Effector memory CD4-positive, alpha-beta T cell (primary cell): ENCODE data around the gene SPEF1.

Experiments
- DNase-seq, 3 donors: peaks; one replicate each; pipeline ENCODE4 v3.0.0-alpha.2; 2020
- H3K27ac ChIP-seq: 2 replicates; pipeline ENCODE4 v1.7.0; 2013; ENCODE audit warnings: mild to moderate bottlenecking, low read length, moderate library complexity; ENCODE audit not compliant: insufficient read depth, poor library complexity, severe bottlenecking
- H3K27me3 ChIP-seq: replicated peaks from 2 replicates; pipeline ENCODE4 v1.7.0; 2013; ENCODE audit warnings: mild to moderate bottlenecking, low read length; ENCODE audit not compliant: insufficient read depth, control insufficient read depth, poor library complexity, severe bottlenecking
- H3K36me3 ChIP-seq: 2 replicates; pipeline ENCODE4 v1.7.0; 2013; ENCODE audit warnings: mild to moderate bottlenecking, low read length, moderate library complexity; ENCODE audit not compliant: control insufficient read depth, insufficient read depth
- H3K4me1 ChIP-seq: 2 replicates; pipeline ENCODE4 v1.7.0; 2013; ENCODE audit warnings: low read length, mild to moderate bottlenecking; ENCODE audit not compliant: control insufficient read depth, insufficient read depth, poor library complexity, severe bottlenecking
- H3K4me3 ChIP-seq: 2 replicates; pipeline ENCODE4 v1.7.0; 2013; ENCODE audit warnings: low read length, low read depth, mild to moderate bottlenecking; ENCODE audit not compliant: insufficient read depth, poor library complexity, severe bottlenecking
- H3K9me3 ChIP-seq: 2 replicates; pipeline ENCODE4 v1.7.0; 2013; ENCODE audit warnings: mild to moderate bottlenecking, low read length, moderate library complexity; ENCODE audit not compliant: control insufficient read depth

Gene SPEF1

DNA sequence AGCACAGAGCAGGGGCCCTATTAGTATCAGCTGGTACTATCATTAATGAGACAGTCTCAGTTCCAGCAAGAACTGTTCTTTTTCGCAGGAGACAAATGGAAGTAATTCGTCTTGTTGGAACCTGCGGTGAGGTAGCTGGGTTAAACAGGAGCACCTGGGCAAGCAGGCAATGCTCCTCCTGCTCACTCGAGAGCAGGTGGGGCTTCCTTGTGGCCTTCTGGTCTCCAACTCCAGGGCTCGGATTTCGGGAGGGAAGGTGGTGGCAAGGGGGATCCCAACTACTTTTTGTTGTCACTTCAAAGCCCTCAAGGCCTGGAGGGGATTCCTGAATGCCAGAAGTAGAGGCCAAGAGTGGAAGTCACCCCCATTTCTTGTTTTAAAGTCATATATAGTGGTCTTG, 1.3 kb upstream of the SPEF1 start:
- Histone ChIP-seq H3K27ac (no peak overlapping the region), H3K4me1 (peaks cover 22% of the 10 kb centered on the region)

DNA sequence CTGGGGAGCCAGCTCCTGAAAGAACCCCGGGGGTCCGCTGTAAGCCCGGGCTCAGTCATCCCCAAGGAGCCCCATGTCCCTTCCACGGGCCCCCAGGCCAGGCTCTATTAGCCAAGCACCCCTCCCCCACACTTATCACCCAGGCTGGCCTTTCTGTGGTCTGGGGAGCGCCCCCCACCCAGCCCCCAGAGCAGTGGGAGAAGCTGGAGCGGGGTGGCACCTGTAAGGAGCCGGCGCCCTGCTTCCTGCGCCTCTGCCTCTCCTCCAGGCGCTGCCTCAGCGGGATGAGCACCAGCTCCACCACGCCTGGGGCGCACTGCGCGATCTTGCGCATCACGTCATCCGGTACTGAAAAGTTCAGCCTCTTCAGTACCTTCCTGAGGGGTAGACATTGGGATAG, 2.3 kb downstream of the SPEF1 start:
- no peaks in the 10 kb centered on the region for H3K36me3 ChIP-seq
- no peak overlapping the region for H3K4me3 ChIP-seq
- H3K27ac ChIP-seq, result no peak overlapping the region
- H3K27me3 ChIP-seq, result no peaks in the 10 kb centered on the region
- H3K4me1 ChIP-seq, result peaks cover 21% of the 10 kb centered on the region
- H3K9me3 ChIP-seq, result no peaks in the 10 kb centered on the region
- no peak for DNase-seq

More for the DNA sequence above, 1.3 kb upstream of the SPEF1 start:
- Histone ChIP-seq H3K27me3 (no peaks in the 10 kb centered on the region), H3K36me3 (no peaks in the 10 kb centered on the region), H3K4me3 (no peak overlapping the region), H3K9me3 (no peaks in the 10 kb centered on the region)
- DNase-seq, result no peak

DNA sequence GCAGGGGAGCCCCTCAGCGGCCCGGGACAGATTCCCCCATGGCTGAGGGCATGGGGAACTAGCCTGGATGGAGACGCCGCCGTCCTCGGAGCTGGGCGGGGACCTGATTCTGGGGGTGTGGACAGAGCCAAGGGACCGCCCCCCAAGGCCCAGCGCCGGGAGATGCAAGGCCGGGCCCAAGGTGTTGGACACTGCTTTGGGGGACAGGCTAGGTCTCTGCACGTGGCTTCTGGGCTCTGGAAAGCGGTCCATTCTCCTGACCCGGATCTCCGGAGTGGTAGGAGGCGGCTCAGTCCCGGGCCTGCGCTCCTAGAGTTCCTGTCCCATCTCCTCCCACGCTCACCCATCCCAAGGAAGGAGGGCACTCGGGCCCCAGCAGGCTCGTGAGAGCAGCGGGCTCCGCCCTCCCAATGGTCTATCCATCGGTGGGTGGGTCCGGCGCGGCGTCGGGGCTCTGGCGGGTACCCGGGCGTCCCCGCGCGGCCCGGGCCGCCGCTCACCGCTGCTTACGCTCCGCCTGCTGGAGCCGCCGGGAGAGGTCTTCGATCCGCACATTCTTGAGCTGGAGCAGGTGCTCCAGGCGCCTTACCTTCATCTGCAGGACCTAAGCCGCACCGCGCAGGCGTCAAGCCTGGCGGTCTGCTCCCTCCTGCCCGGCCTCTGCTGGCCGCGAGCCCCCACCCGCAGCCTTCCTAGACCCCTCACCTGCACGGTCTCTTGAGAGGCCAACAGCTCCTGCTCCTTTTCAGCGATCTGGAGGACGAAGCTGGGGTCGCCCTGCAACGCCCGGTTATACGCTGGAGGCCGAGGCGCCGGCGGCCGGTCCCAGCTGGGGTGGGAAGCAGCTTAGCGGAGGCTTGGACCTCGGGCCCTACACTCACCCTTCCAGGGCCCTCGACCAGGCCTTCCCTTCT, 3.3 kb downstream of the SPEF1 start:
- DNase-seq, result peak in 1 of 3 donors; percentile 36
- Histone ChIP-seq H3K4me1 (peaks cover 21% of the 10 kb centered on the region), H3K4me3 (peak overlapping the region; percentile 56), H3K27ac (no peak overlapping the region), H3K36me3 (no peaks in the 10 kb centered on the region), H3K27me3 (no peaks in the 10 kb centered on the region), H3K9me3 (no peaks in the 10 kb centered on the region)

DNA sequence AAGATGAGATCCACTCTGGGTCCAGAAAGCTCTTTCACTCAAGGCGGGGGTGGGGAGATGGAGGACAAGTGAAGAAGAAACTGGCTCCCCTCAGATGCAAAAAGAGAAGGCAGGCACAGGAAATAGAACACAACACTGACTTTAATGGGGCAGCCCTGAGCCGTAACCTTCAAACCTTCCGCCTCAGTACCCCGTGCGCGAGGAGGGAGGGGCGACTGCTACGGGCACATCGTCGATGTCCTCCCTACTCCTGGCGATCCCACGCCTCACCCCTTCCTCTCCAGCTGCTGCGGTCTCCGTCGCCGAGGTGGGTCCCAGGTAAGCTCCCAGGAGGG, 3.9 kb downstream of the SPEF1 start:
- no peaks in the 10 kb centered on the region for H3K9me3 ChIP-seq
- no peaks in the 10 kb centered on the region for H3K36me3 ChIP-seq
- H3K4me3 ChIP-seq, result peak overlapping the region; percentile 56
- no peaks in the 10 kb centered on the region for H3K27me3 ChIP-seq
- H3K27ac ChIP-seq, result no peak overlapping the region
- H3K4me1 ChIP-seq, result peaks cover 21% of the 10 kb centered on the region
- no peak for DNase-seq

DNA sequence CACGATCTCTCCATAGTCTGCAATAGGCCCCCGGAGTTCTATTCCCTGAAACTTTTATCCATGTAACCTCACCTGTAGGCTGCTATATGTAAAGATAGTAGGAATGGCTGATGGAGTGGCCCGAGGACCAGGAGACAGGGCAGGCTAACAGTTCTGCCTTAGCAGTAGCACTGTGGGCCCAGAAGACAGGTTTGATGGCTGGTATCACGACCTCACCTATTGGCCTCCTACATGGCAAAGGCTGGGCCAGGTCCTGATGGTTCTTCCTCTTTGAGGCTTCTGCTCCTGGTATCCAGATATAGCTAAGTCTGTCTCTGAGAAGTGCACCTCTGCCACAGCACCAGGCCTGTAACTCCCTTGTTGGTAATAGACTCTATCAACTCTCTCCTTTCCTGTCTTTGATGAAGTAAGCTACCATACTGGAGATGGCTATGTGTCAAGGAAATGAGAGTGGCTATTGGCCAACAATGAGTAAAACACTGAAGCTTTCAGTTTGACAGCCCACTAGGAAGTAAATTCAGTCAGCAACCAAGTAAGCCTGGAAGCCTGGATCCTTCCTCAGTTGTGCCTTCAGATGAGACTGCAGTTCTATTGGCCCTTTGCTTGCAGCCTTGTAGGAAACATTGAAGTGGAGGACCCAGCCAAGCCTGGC, 5.7 kb downstream of the SPEF1 start:
- Histone ChIP-seq H3K27me3 (no peaks in the 10 kb centered on the region), H3K36me3 (no peaks in the 10 kb centered on the region), H3K4me1 (peaks cover 19% of the 10 kb centered on the region), H3K9me3 (no peaks in the 10 kb centered on the region), H3K27ac (no peak overlapping the region), H3K4me3 (no peak overlapping the region)
- no peak for DNase-seq

DNA sequence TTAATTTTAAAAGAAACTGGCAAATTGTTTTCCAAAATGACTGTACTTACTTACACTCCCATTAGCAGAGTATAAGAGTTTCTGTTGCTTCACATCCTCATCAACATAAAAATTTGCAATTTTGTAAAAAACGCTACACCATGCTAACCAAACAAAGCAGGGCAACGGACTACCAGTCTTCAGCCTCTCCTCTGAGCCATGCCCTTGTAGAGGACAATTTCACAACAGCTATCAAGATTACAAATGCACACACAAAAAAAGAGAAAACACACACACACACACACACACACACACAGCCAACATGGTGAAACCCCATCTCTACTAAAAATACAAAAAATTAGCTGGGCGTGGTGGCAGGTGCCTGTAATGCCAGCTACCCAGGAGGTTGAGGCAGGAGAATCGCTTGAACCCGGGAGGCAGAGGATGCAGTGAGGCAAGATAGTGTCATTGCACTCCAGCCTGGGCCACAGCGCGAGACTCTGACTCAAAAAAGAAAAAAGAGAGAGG, 9.6 kb downstream of the SPEF1 start:
- no peaks in the 10 kb centered on the region for H3K27me3 ChIP-seq
- H3K9me3 ChIP-seq, result no peaks in the 10 kb centered on the region
- DNase-seq, result no peak
- H3K36me3 ChIP-seq, result no peaks in the 10 kb centered on the region
- H3K4me3 ChIP-seq, result no peak overlapping the region
- no peak overlapping the region for H3K27ac ChIP-seq
- H3K4me1 ChIP-seq, result peaks cover 23% of the 10 kb centered on the region

DNA sequence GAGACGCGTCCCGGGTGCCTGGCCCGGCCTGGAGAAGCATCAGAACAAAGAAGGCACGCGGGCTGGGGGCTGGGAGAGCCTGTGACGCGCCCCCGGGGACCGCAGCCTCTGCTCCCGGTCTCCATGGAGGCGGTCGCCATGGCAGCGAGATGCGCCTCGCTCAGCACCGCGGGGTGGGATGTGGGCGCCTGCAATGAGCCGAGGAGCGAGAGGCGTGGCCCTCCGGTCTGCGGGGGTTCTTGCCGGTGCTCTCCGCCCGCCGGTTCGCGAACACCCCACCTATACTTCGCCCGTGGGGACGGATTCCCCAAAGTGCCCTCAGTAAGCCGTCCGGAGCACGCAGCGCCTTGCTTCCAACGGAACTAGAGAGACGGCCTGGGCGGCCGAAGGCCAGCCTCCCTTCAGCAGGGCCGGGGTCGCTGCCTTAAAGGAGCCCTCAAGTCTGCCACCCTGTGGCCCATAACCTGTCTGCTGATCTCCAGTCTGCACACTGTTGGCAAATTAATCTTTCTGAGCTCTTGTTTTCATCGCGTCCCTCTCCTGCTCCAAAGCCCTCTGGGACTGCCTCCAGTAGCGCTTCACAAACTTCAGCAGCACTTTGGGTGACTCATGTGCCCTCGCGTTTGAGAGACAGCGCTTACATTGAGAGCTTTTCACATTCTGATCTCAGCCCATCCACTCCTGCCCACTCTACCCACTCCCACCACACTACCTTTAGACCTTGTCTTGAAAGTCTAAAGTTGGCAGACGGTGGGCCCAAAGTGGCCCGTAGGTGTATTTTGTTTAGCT, 12.7 kb downstream of the SPEF1 start:
- peak overlapping the region; percentile 99 for H3K27ac ChIP-seq
- peak; percentile 81 to 84 (median 84) for DNase-seq
- peak overlapping the region; percentile 75 for H3K4me3 ChIP-seq
- no peaks in the 10 kb centered on the region for H3K36me3 ChIP-seq
- no peaks in the 10 kb centered on the region for H3K9me3 ChIP-seq
- no peaks in the 10 kb centered on the region for H3K27me3 ChIP-seq
- H3K4me1 ChIP-seq, result peaks cover 27% of the 10 kb centered on the region

DNA sequence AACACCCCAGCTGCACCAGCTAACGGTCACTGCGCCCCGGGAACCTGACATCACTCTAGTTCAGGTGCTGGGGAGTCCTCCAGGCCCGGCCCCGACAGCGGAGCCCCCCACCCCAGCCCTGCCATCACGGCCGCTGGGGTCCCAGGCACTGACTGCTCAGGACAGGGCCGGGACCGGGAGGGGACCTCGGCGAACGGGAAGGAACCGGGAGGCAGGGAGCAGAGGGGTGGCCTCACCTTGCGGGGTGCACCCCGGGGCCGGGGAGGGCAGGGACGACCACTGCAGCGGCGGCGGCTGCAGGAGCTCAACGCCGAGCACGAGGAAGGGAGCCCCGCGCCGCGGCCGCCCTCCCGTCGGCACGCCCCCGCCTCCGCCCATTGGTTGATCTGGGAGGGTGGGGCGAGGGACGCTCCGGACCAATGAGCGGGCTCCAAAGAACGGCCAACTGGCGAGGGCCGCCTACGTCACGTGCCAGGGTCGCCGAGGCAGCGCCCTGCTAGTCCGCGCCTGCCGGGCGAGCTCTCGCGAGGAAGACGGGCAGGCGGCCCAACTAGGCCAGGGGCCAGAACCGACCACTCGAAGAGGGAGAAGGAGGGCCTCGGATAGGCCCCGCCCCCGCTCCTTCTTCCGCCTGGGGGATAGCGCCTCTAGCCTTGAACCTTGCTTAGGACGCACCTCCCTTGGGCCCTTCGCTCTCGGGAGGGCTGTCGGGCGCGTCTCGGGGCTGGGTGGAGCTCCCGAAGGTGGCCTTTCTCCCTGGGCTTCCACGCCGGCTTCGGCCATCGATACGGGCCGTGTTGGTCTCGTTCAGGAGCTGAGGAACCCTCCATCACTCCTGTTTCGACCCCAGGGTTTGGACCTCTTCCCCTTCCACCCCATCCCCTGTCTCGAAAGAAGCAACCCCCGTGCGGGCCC, 13.6 kb downstream of the SPEF1 start, which contains the start of gene ADISSP:
Gene ADISSP (minus strand): TSS at position 327 of the 915 bp plus-strand sequence. CDS start 7,653 bp downstream, outside the sequence.
- Histone ChIP-seq H3K36me3 (no peaks in the 10 kb centered on the region), H3K9me3 (no peaks in the 10 kb centered on the region), H3K4me3 (peak within 1 kb of the TSS; percentile 75), H3K27ac (peak within 1 kb of the TSS; percentile 99), H3K27me3 (no peaks in the 10 kb centered on the region), H3K4me1 (peaks cover 27% of the 10 kb centered on the region)
- peak; percentile 91 to 96 (median 93) for DNase-seq

DNA sequence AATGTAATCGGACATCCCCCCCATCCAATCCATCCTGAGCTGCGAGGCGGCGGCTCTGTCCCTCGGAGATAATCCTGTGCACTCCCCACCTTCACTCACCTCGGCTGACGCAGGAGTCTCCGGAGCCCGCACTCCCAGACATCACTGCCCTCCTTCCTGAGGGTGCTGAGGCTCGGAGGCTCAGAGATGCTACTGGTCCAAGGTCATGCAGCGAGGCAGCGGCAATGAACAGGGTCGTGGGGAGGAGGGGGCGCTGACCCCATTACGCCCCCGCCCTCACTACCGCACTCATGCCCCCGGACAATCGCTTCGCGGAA, 14.2 kb downstream of the SPEF1 start:
- DNase-seq, result peak in 1 of 3 donors; percentile 14
- no peaks in the 10 kb centered on the region for H3K9me3 ChIP-seq
- H3K4me3 ChIP-seq, result peak overlapping the region; percentile 75
- no peaks in the 10 kb centered on the region for H3K27me3 ChIP-seq
- H3K27ac ChIP-seq, result peak overlapping the region; percentile 99
- peaks cover 27% of the 10 kb centered on the region for H3K4me1 ChIP-seq
- no peaks in the 10 kb centered on the region for H3K36me3 ChIP-seq
